GM12878 (cell line): Measurements from ENCODE around the gene RCOR1. TPM values are rescaled to one million over a fixed set of nuclear protein-coding genes. Genes with fewer than 3 reads are reported as not detected.

Experiments
- ATAC-seq: fragments of 200-7000 bp; cut with Tn5 transposase; 3 replicates; pipeline ENCODE4 v1.9.1; 2020; ENCODE audit warnings: mild to moderate bottlenecking, moderate library complexity
- BruUV-seq: library from RNA; stranded (reverse); fragments of 400-500 nt; replicated peaks from 2 replicates; lab custom pipeline; 2021; lab: Mats Ljungman, UMichigan
- CTCF ChIA-PET: fragments of 300-600 bp; sonication (Branson Sonifier 250); formaldehyde crosslinking; extraction: SDS; loops from one replicate; lab custom pipeline; 2021; ENCODE audit warnings: inconsistent platforms; lab: Yijun Ruan, JAX
- POLR2A ChIA-PET: fragments of 350-600 bp; formaldehyde crosslinking; extraction: SDS; loops from one replicate; lab custom pipeline; 2021; ENCODE audit warnings: inconsistent platforms; lab: Charles Lee
- RAD21 ChIA-PET: fragments of 300-600 bp; sonication (Branson Sonifier 250); formaldehyde crosslinking; loops from one replicate; lab custom pipeline; 2023; ENCODE audit warnings: antibody characterized with exemption; ENCODE audit not compliant: unreplicated experiment; lab: Charles Lee
- SMC1A ChIA-PET: fragments of 300-600 bp; sonication (Branson Sonifier 250); formaldehyde crosslinking; loops from one replicate; lab custom pipeline; 2023; ENCODE audit not compliant: unreplicated experiment, uncharacterized antibody; lab: Charles Lee
- DNase-seq: peaks from one replicate; pipeline ENCODE4 v3.0.0-alpha.2; 2011; ENCODE audit warnings: low read depth, low spot score
- FAIRE-seq: peaks from 3 replicates; lab custom pipeline; 2011; peaks lifted over from hg19 to GRCh38; lab: Jason Lieb, UNC
- H2AFZ ChIP-seq: 2 replicates; pipeline ENCODE4 v1.6.0; 2011; ENCODE audit warnings: low read depth, low read length, control low read depth; ENCODE audit not compliant: control insufficient read depth
- H3K27ac ChIP-seq: 2 replicates; pipeline ENCODE4 v1.5.1; 2011; ENCODE audit warnings: control low read depth; ENCODE audit not compliant: control insufficient read depth, insufficient read depth
- H3K27me3 ChIP-seq, 2 experiments: replicated peaks in 1 of 2; 2 replicates each; pipeline versions ENCODE4 v1.6.0 to v1.6.1; 2011; ENCODE audit warnings: low read length in 1 of 2; ENCODE audit not compliant: control insufficient read depth in 2 of 2, insufficient read depth in 2 of 2
- H3K36me3 ChIP-seq, 2 experiments: 2 replicates each; pipeline ENCODE4 v1.5.1; 2011; ENCODE audit warnings: low read length in 1 of 2; ENCODE audit not compliant: control insufficient read depth in 2 of 2, insufficient read depth in 2 of 2
- H3K4me1 ChIP-seq: 2 replicates; pipeline ENCODE4 v1.6.1; 2011; ENCODE audit warnings: mild to moderate bottlenecking, low read length, moderate library complexity, mixed read lengths; ENCODE audit not compliant: control insufficient read depth, insufficient read depth
- H3K4me2 ChIP-seq: 2 replicates; pipeline ENCODE4 v1.6.0; 2011; ENCODE audit warnings: control low read depth; ENCODE audit not compliant: control insufficient read depth, insufficient read depth
- H3K4me3 ChIP-seq: fragments of 200-600 bp; sonication (generic); 2 replicates; pipeline ENCODE4 v1.5.1; 2016
- H3K79me2 ChIP-seq: 2 replicates; pipeline ENCODE4 v1.6.0; 2011; ENCODE audit warnings: low read length; ENCODE audit not compliant: control insufficient read depth, insufficient read depth
- H3K9ac ChIP-seq: 2 replicates; pipeline ENCODE4 v1.8.0; 2011; ENCODE audit warnings: low read length, control low read depth, mixed read lengths; ENCODE audit not compliant: control insufficient read depth, insufficient read depth
- H3K9me3 ChIP-seq: replicated peaks from 3 replicates; pipeline ENCODE4 v1.5.1; 2011; ENCODE audit warnings: mild to moderate bottlenecking, low read length; ENCODE audit not compliant: control insufficient read depth, insufficient read depth
- H4K20me1 ChIP-seq: 2 replicates; pipeline ENCODE4 v1.6.0; 2011; ENCODE audit not compliant: control insufficient read depth, insufficient read depth
- CBX5 ChIP-seq: sonication (generic); IDR thresholded peaks from 2 replicates; pipeline ENCODE4 v1.6.1; 2016; ENCODE audit warnings: low read depth, moderate library complexity, mild to moderate bottlenecking, inconsistent platforms
- EP300 ChIP-seq, 2 experiments: fragments of 150-350 bp in 1 of 2; IDR thresholded peaks; 2 replicates each; pipeline ENCODE4 v1.6.1; 2011 to 2012; ENCODE audit warnings: low read depth in 2 of 2, low read length in 2 of 2, borderline replicate concordance in 1 of 2, improper control_type of control experiment in 1 of 2, inconsistent platforms in 1 of 2; ENCODE audit not compliant: control insufficient read depth in 1 of 2
- HDAC2 ChIP-seq: fragments of 200-600 bp; sonication (generic); IDR thresholded peaks from 2 replicates; pipeline ENCODE4 v1.6.1; 2017
- MXI1 ChIP-seq: fragments of 150-350 bp; IDR thresholded peaks from 2 replicates; pipeline ENCODE4 v1.6.1; 2011; ENCODE audit warnings: low read depth, mild to moderate bottlenecking, inconsistent platforms, low read length, improper control_type of control experiment
- NFYB ChIP-seq: IDR thresholded peaks from 2 replicates; pipeline ENCODE4 v1.6.1; 2011; ENCODE audit warnings: low read depth, mild to moderate bottlenecking, low read length, improper control_type of control experiment, moderate library complexity; ENCODE audit not compliant: insufficient read depth
- POLR2AphosphoS5 ChIP-seq: IDR thresholded peaks from 2 replicates; pipeline ENCODE4 v1.6.1; 2011; ENCODE audit warnings: mild to moderate bottlenecking, low read length, inconsistent platforms
- SUPT20H ChIP-seq: IDR thresholded peaks from 2 replicates; pipeline ENCODE4 v1.6.1; 2011; ENCODE audit warnings: low read depth, mild to moderate bottlenecking, low read length, moderate library complexity, borderline replicate concordance; ENCODE audit not compliant: control insufficient read depth
- ZZZ3 ChIP-seq: IDR thresholded peaks from 2 replicates; pipeline ENCODE4 v1.6.1; 2011; ENCODE audit warnings: low read depth; ENCODE audit not compliant: control insufficient read depth, insufficient read length
- WGBS: methylation state at CpG from one replicate; pipeline ENCODE4 v1.1.6; 2016; ENCODE audit warnings: low lambda C conversion rate; ENCODE audit not compliant: insufficient replicate concordance, insufficient coverage; ENCODE audit errors: missing lambda C conversion rate; 5-methylcytosine and 5-hydroxymethylcytosine counted together
- in situ Hi-C: fragments of 300-500 bp; cut with MboI; formaldehyde crosslinking; loops from 9 replicates; pipeline ENCODE4 v1.14.3; 2018; ENCODE audit warnings: mixed read lengths
- intact Hi-C: fragments of 100-400 bp; cut with micrococcal nuclease; formaldehyde crosslinking; loops from one replicate; pipeline ENCODE4 v1.14.2; 2022; ENCODE audit not compliant: unreplicated experiment
- polyA plus RNA-seq, 11 experiments: library from polyadenylated mRNA; depleted of rRNA in 4 of 11; unstranded in 6 of 11; stranded (reverse) in 5 of 11; fragments of >200 nt; fragmentation: Nextera tagmentation in 4 of 11; fragmentation: Illumina TruSeq in 1 of 11; extraction: Ambion mirVana in 4 of 11; extraction: Trizol in 1 of 11; gene quantifications; 1 replicate in 1 of 11; 2 replicates in 10 of 11; pipeline versions ENCODE4 v1.2.1 to v1.2.3, GENCODE V29; 2011 to 2016; ENCODE audit warnings: inconsistent platforms in 2 of 11, missing spikeins in 2 of 11, low read depth in 1 of 11
- total RNA-seq, 4 experiments: library from RNA; depleted of rRNA in 3 of 4; stranded (reverse); fragments of >200 nt in 3 of 4; fragmentation: Illumina TruSeq in 1 of 4; extraction: Trizol in 1 of 4; gene quantifications; 2 replicates each; pipeline versions ENCODE4 v1.2.1 to v1.2.3, GENCODE V29; 2013 to 2021
- TF ChIP-seq, protein P1 (sequence below): fragments of 450-650 bp; IDR thresholded peaks from 2 replicates; pipeline ENCODE4 v1.6.1; 2016; ENCODE audit warnings: mild to moderate bottlenecking, moderate library complexity, borderline replicate concordance
- TF ChIP-seq, protein P2 (sequence below): fragments of 150-350 bp; IDR thresholded peaks from 2 replicates; pipeline ENCODE4 v1.6.1; 2014; ENCODE audit warnings: mild to moderate bottlenecking, low read depth, low read length
- TF ChIP-seq, protein P3 (sequence below): fragments of 450-650 bp; formaldehyde crosslinking; IDR thresholded peaks from 2 replicates; pipeline ENCODE4 v1.4.0; 2020; ENCODE audit warnings: mild to moderate bottlenecking, moderate library complexity

The RCOR1 gene
- total and polyA plus RNA-seq, 10 of the 15 experiments (the other 5 are each of a cell fraction or from before 2014, with no cell fraction given): 1.6 to 12.2 (median 4.4) TPM

DNA sequence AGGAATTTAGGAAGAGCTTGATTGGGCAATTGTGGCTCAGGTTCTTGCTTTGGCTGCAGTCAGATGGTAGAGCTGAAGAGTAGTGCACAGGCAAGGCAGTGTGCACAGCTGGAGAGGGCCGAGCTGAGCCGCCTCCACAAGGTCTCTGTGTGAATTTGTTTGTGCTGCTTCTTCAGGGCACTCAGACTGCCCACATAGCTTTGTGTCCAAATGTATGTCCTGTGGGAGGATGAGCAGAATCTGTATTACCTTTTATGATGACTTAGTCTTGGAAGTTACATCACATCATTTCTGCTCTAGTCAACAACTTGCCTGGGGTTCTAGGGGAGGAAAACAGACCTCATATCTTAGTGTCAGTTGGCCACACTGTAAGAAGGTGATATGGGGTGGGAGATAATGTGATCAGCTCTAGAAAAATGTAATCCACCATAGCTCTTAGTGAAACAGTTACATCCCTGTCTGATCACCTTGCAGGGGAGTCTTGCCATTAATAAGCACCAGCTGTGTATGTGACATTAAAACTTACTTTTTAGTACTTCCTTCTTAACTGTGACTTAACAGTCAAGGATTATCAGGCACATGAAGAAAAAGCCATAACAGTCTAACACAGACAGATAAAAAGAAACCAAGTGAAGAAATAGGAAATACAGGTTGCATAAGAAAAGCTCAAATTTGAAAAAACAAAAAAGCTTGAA is 53.4 kb downstream of the RCOR1 start:
- ChIA-PET POLR2A (interaction anchor here (0.5 to 1.5 kb wide), 4 partner anchors 10 to 540 kb away, joined by 3 to 8 read pairs (median 5); no protein-coding TSS in a partner anchor), SMC1A (interaction anchor here (1.2 to 1.7 kb wide), 7 partner anchors 10 to 51 kb away, joined by 4 to 8 read pairs (median 5); no protein-coding TSS in a partner anchor), CTCF (interaction anchor here (0.5 to 1.7 kb wide), 9 partner anchors 11 to 130 kb away, joined by 3 to 7 read pairs (median 3); no protein-coding TSS in a partner anchor), RAD21 (interaction anchor here (0.9 kb wide), 2 partner anchors 42 to 121 kb away, joined by 3 to 4 read pairs; no protein-coding TSS in a partner anchor)
- no peak overlapping the region for H3K4me3 ChIP-seq
- peaks cover 27% of the 10 kb centered on the region for H3K4me1 ChIP-seq
- ATAC-seq (peak; percentile 66), DNase-seq (no peak), FAIRE-seq (no peak)
- intact Hi-C loops: no loop called here
- no peak overlapping the region for H3K27ac ChIP-seq
- H3K4me2 ChIP-seq: no peak overlapping the region
- H3K36me3 ChIP-seq: no peaks in the 10 kb centered on the region; a peak in 1 of 4 replicates
- no peak overlapping the region for H2AFZ ChIP-seq
- no peaks in the 10 kb centered on the region for H4K20me1 ChIP-seq
- H3K9me3 ChIP-seq: no peaks in the 10 kb centered on the region
- 88% methylated on average over 2 of the region's 2 CpGs for WGBS
- H3K27me3 ChIP-seq: no peaks in the 10 kb centered on the region
- no peak overlapping the region for H3K9ac ChIP-seq
- BruUV-seq: no TSS peak
- H3K79me2 ChIP-seq: peaks cover 23% of the 10 kb centered on the region
- in situ Hi-C loops: no loop called here
- TF ChIP-seq SUPT20H: no peak
- no peak for TF ChIP-seq POLR2AphosphoS5
- no peak for TF ChIP-seq CBX5
- TF ChIP-seq ZZZ3: no peak
- TF ChIP-seq EP300 (IDR thresholded peaks at IDR 0.05; ENCODE audit: borderline replicate concordance in 1 of 2, control insufficient read depth in 1 of 2, low read depth in 2 of 2, low read length in 2 of 2): no peak
- TF ChIP-seq, protein P1, sequence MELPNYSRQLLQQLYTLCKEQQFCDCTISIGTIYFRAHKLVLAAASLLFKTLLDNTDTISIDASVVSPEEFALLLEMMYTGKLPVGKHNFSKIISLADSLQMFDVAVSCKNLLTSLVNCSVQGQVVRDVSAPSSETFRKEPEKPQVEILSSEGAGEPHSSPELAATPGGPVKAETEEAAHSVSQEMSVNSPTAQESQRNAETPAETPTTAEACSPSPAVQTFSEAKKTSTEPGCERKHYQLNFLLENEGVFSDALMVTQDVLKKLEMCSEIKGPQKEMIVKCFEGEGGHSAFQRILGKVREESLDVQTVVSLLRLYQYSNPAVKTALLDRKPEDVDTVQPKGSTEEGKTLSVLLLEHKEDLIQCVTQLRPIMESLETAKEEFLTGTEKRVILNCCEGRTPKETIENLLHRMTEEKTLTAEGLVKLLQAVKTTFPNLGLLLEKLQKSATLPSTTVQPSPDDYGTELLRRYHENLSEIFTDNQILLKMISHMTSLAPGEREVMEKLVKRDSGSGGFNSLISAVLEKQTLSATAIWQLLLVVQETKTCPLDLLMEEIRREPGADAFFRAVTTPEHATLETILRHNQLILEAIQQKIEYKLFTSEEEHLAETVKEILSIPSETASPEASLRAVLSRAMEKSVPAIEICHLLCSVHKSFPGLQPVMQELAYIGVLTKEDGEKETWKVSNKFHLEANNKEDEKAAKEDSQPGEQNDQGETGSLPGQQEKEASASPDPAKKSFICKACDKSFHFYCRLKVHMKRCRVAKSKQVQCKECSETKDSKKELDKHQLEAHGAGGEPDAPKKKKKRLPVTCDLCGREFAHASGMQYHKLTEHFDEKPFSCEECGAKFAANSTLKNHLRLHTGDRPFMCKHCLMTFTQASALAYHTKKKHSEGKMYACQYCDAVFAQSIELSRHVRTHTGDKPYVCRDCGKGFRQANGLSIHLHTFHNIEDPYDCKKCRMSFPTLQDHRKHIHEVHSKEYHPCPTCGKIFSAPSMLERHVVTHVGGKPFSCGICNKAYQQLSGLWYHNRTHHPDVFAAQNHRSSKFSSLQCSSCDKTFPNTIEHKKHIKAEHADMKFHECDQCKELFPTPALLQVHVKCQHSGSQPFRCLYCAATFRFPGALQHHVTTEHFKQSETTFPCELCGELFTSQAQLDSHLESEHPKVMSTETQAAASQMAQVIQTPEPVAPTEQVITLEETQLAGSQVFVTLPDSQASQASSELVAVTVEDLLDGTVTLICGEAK: no peak
- TF ChIP-seq, protein P2, sequence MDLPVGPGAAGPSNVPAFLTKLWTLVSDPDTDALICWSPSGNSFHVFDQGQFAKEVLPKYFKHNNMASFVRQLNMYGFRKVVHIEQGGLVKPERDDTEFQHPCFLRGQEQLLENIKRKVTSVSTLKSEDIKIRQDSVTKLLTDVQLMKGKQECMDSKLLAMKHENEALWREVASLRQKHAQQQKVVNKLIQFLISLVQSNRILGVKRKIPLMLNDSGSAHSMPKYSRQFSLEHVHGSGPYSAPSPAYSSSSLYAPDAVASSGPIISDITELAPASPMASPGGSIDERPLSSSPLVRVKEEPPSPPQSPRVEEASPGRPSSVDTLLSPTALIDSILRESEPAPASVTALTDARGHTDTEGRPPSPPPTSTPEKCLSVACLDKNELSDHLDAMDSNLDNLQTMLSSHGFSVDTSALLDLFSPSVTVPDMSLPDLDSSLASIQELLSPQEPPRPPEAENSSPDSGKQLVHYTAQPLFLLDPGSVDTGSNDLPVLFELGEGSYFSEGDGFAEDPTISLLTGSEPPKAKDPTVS: no peak
- TF ChIP-seq, protein P3, sequence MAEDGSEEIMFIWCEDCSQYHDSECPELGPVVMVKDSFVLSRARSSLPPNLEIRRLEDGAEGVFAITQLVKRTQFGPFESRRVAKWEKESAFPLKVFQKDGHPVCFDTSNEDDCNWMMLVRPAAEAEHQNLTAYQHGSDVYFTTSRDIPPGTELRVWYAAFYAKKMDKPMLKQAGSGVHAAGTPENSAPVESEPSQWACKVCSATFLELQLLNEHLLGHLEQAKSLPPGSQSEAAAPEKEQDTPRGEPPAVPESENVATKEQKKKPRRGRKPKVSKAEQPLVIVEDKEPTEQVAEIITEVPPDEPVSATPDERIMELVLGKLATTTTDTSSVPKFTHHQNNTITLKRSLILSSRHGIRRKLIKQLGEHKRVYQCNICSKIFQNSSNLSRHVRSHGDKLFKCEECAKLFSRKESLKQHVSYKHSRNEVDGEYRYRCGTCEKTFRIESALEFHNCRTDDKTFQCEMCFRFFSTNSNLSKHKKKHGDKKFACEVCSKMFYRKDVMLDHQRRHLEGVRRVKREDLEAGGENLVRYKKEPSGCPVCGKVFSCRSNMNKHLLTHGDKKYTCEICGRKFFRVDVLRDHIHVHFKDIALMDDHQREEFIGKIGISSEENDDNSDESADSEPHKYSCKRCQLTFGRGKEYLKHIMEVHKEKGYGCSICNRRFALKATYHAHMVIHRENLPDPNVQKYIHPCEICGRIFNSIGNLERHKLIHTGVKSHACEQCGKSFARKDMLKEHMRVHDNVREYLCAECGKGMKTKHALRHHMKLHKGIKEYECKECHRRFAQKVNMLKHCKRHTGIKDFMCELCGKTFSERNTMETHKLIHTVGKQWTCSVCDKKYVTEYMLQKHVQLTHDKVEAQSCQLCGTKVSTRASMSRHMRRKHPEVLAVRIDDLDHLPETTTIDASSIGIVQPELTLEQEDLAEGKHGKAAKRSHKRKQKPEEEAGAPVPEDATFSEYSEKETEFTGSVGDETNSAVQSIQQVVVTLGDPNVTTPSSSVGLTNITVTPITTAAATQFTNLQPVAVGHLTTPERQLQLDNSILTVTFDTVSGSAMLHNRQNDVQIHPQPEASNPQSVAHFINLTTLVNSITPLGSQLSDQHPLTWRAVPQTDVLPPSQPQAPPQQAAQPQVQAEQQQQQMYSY (CRISPR knock-in tag): no peak
- no peak for TF ChIP-seq MXI1
- no peak for TF ChIP-seq HDAC2
- no peak for TF ChIP-seq NFYB
